Transverse colon (tissue), 4 donors: ENCODE measurements around the gene PEF1. TPM values are rescaled to one million over a fixed set of nuclear protein-coding genes. Genes with fewer than 3 reads are reported as not detected.

ENCODE experiments used
- DNase-seq: peaks from one replicate; pipeline ENCODE4 v3.0.0-alpha.2; 2019
- H3K27ac ChIP-seq, 4 donors: fragments of 200-600 bp; sonication (generic); 2 replicates each; pipeline ENCODE4 v1.5.1; 2016 to 2018; ENCODE audit warnings: inconsistent platforms in 4 of 4
- H3K27me3 ChIP-seq: fragments of 200-600 bp; sonication (generic); 2 replicates; pipeline ENCODE4 v1.5.1; 2017; ENCODE audit warnings: inconsistent platforms
- H3K36me3 ChIP-seq, 4 donors: fragments of 200-600 bp; sonication (generic); 2 replicates each; pipeline ENCODE4 v1.5.1; 2017 to 2019; ENCODE audit warnings: inconsistent platforms in 4 of 4
- H3K4me1 ChIP-seq, 4 donors: fragments of 200-600 bp; sonication (generic); 2 replicates each; pipeline ENCODE4 v1.5.1; 2017 to 2020; ENCODE audit warnings: inconsistent platforms in 4 of 4
- H3K4me3 ChIP-seq, 4 donors: fragments of 200-600 bp; sonication (generic); 1 replicate in 1 of 4; 2 replicates in 3 of 4; pipeline versions ENCODE4 v1.5.1 to v1.6.1; 2017 to 2019; ENCODE audit warnings: inconsistent platforms in 4 of 4
- H3K9me3 ChIP-seq, 2 donors: fragments of 200-600 bp; sonication (generic); 2 replicates each; pipeline ENCODE4 v1.5.1; 2017 to 2019; ENCODE audit warnings: inconsistent platforms in 2 of 2
- CTCF ChIP-seq, 5 experiments: fragments of 200-600 bp in 3 of 5; fragments of 450-650 bp in 2 of 5; sonication (generic) in 3 of 5; IDR thresholded peaks; 1 replicate in 2 of 5; 2 replicates in 3 of 5; pipeline ENCODE4 v1.5.1; 2016 to 2017; ENCODE audit warnings: antibody characterized with exemption in 5 of 5, inconsistent platforms in 3 of 5, mild to moderate bottlenecking in 2 of 5, moderate library complexity in 1 of 5
- EP300 ChIP-seq: sonication (generic); formaldehyde crosslinking; IDR thresholded peaks from one replicate; pipeline ENCODE4 v1.6.1; 2017; ENCODE audit warnings: antibody characterized with exemption, low read depth
- POLR2A ChIP-seq: fragments of 450-650 bp; IDR thresholded peaks from one replicate; pipeline ENCODE4 v1.6.1; 2016; ENCODE audit warnings: antibody characterized with exemption, mild to moderate bottlenecking, moderate library complexity
- POLR2AphosphoS5 ChIP-seq, 3 donors: sonication (generic); formaldehyde crosslinking; IDR thresholded peaks; one replicate each; pipeline ENCODE4 v1.6.1; 2016; ENCODE audit warnings: antibody characterized with exemption in 3 of 3
- WGBS, 2 donors: methylation state at CpG; one replicate each; pipeline ENCODE4 v1.1.5; 2018; ENCODE audit warnings: low coverage in 1 of 2; 5-methylcytosine and 5-hydroxymethylcytosine counted together
- in situ Hi-C, 4 donors: fragments of 200-750 bp; cut with MboI; loops; one replicate each; pipeline versions ENCODE4 v1.15.0 to v1.15.1; 2017; ENCODE audit warnings: low sequenced_read_pairs in 3 of 4, low pct_ligation_motif_present in 1 of 4, low pct_unique_long_range_greater_than_20kb in 1 of 4
- intact Hi-C: fragments of 100-400 bp; cut with DNase I; formaldehyde crosslinking; loops from one replicate; pipeline ENCODE4 v1.15.1; 2023; ENCODE audit warnings: low total_unique reads
- total RNA-seq, 4 donors: library from RNA; depleted of rRNA; stranded (reverse); fragments of >200 nt; gene quantifications; one replicate each; pipeline ENCODE4 v1.1.0, GENCODE V29; 2016

PEF1 gene
- total RNA-seq, 4 donors from 2014 or later, result 12.3 to 61.7 (median 49.9) TPM

DNA sequence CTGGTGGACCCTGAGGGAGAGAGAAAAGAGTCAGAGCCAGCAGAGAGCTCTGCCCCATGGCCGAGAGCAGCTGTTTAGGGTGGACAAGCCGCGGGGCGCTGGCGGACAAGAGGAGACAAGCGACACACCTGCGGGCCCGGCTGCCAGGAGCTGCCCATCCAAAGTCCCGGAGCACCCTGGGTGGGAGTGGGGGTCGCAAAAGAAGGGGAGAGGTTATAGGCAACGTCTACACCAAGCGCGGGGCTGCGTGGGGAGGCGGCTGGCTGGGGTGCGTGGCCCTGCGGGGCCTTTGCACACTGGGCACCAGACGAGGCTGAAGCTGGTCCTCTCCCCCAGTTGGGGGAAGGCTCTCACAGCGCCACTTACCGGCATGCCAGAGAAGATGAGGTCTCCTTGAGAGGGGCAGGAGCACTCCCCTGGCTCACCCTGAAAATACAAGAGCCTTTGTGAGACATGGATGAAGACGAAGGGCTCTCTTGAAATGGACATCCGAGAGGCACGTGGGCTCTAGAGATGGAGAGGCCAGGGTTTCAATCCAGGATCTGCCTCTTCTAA lies 35.1 kb upstream of the PEF1 start:
- H3K27ac ChIP-seq, result no peak overlapping the region
- H3K27me3 ChIP-seq, result no peaks in the 10 kb centered on the region
- TF ChIP-seq POLR2A (no peak), CTCF (IDR thresholded peaks at IDR 0.05) (no peak), EP300 (no peak), POLR2AphosphoS5 (IDR thresholded peaks at IDR 0.05) (no peak)
- in situ Hi-C loops (no loop called here), intact Hi-C loops (no loop called here)
- H3K4me3 ChIP-seq, result no peak overlapping the region
- DNase-seq, result no peak
- 79% methylated on average over 23 of the region's 23 CpGs; no CpG with 5 or more reads in 1 of the 2 donors for WGBS, 2 donors
- H3K9me3 ChIP-seq, result no peaks in the 10 kb centered on the region
- H3K4me1 ChIP-seq, result peaks cover 0 to 11% (median 4%) of the 10 kb centered on the region in 4 donors
- no peaks in the 10 kb centered on the region for H3K36me3 ChIP-seq

DNA sequence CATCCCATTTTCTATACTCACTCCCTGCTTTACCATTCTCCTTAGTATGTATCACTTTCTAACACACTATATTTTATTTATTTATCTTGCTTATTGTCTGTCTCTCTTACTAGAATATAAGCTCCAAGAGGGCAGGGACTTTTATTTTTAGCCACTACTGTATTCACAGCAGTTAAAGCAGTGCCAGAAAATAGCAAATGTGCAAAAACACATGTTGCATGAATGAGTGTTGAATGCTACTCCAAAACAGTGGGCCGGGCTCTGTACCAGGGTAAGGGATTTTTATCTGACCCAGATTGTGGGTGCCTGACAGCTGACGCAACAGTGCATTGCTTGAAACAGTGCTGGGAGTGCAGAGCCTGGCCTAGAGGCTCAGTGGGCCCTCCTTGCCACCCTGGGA lies 34.4 kb upstream of the PEF1 start:
- DNase-seq, result no peak
- intact Hi-C loops (no loop called here), in situ Hi-C loops (no loop called here)
- WGBS, 2 donors, result 43 to 44% methylated on average over 2 of the region's 2 CpGs
- H3K9me3 ChIP-seq, result no peaks in the 10 kb centered on the region
- H3K4me3 ChIP-seq, result no peak overlapping the region
- no peaks in the 10 kb centered on the region for H3K36me3 ChIP-seq
- TF ChIP-seq POLR2A (no peak), CTCF (IDR thresholded peaks at IDR 0.05) (no peak), POLR2AphosphoS5 (IDR thresholded peaks at IDR 0.05) (no peak), EP300 (no peak)
- no peak overlapping the region for H3K27ac ChIP-seq
- H3K4me1 ChIP-seq, result peaks cover 0 to 11% (median 4%) of the 10 kb centered on the region in 4 donors
- H3K27me3 ChIP-seq, result no peaks in the 10 kb centered on the region

- TF ChIP-seq EP300 (no peak), POLR2A (no peak), CTCF (IDR thresholded peaks at IDR 0.05) (no peak), POLR2AphosphoS5 (IDR thresholded peaks at IDR 0.05) (no peak)
- Histone ChIP-seq H3K36me3 (no peaks in the 10 kb centered on the region), H3K4me1 (peaks cover 0 to 11% (median 5%) of the 10 kb centered on the region in 4 donors), H3K27me3 (no peaks in the 10 kb centered on the region), H3K27ac (no peak overlapping the region), H3K9me3 (no peaks in the 10 kb centered on the region), H3K4me3 (no peak overlapping the region)
- no peak for DNase-seq
- in situ Hi-C loops, result no loop called here
- intact Hi-C loops, result no loop called here
- WGBS, 2 donors, result 91 to 96% methylated on average over 3 to 4 of the region's 4 CpGs
Observed at GRCh38 chr1:31678681-31679080, 34.0 kb upstream of the PEF1 start.

- 69% methylated on average over 6 of the region's 6 CpGs; no CpG with 5 or more reads in 1 of the 2 donors for WGBS, 2 donors
Observed at GRCh38 chr1:31677949-31678348, 33.3 kb upstream of the PEF1 start.

More at GRCh38 chr1:31677949-31678348, 33.3 kb upstream of the PEF1 start:
- TF ChIP-seq CTCF (IDR thresholded peaks at IDR 0.05) (no peak), EP300 (no peak), POLR2AphosphoS5 (IDR thresholded peaks at IDR 0.05) (no peak), POLR2A (no peak)
- Histone ChIP-seq H3K4me1 (peaks cover 0 to 18% (median 6%) of the 10 kb centered on the region in 4 donors), H3K27me3 (no peaks in the 10 kb centered on the region), H3K9me3 (no peaks in the 10 kb centered on the region), H3K4me3 (no peak overlapping the region), H3K36me3 (no peaks in the 10 kb centered on the region), H3K27ac (no peak overlapping the region)
- intact Hi-C loops (no loop called here), in situ Hi-C loops (no loop called here)
- no peak for DNase-seq
